AG04450 (cell line): ENCODE results near the gene IRF2BPL. TPM values are rescaled to one million over a fixed set of nuclear protein-coding genes. Genes with fewer than 3 reads are reported as not detected.

Experiments
- CTCF ChIA-PET: fragments of 300-600, 350-600 bp; formaldehyde crosslinking; extraction: SDS; loops from one replicate; lab custom pipeline; 2022; ENCODE audit warnings: antibody characterized with exemption, inconsistent platforms; lab: Charles Lee
- POLR2A ChIA-PET: fragments of 350-600 bp; formaldehyde crosslinking; extraction: SDS; loops from one replicate; lab custom pipeline; 2021; ENCODE audit warnings: antibody characterized with exemption, inconsistent platforms; lab: Yijun Ruan, JAX
- DNase-seq: peaks from one replicate; pipeline ENCODE4 v3.0.0-alpha.2; 2011; ENCODE audit warnings: low read depth, low spot score
- H3K27ac ChIP-seq: one replicate; pipeline ENCODE4 v1.5.1; 2012; ENCODE audit warnings: low read depth, low read length, control low read depth
- H3K27me3 ChIP-seq: one replicate; pipeline ENCODE4 v1.6.0; 2012; ENCODE audit warnings: low read length; ENCODE audit not compliant: control insufficient read depth, insufficient read depth
- H3K4me3 ChIP-seq: 2 replicates; pipeline ENCODE4 v1.5.1; 2011; ENCODE audit warnings: mild to moderate bottlenecking, low read depth, low read length, control low read depth
- H3K9me3 ChIP-seq: 2 replicates; pipeline ENCODE4 v1.5.1; 2012; ENCODE audit warnings: low read length; ENCODE audit not compliant: control insufficient read depth, insufficient read depth
- polyA plus RNA-seq: library from polyadenylated mRNA; depleted of rRNA; stranded (reverse); fragments of >200 nt; gene quantifications from 2 replicates; pipeline ENCODE4 v1.2.3, GENCODE V29; 2011
- TF ChIP-seq, protein P1 (sequence below): IDR thresholded peaks from 2 replicates; pipeline ENCODE4 v1.5.1; 2011; ENCODE audit warnings: low read depth, low read length, control low read depth, inconsistent platforms

IRF2BPL gene
- polyA plus RNA-seq, 1 experiment, result 17.1 TPM

GRCh38 chr14:77052281-77053044, 24.0 kb upstream of the IRF2BPL start:
- Histone ChIP-seq H3K27me3 (no peaks in the 10 kb centered on the region), H3K4me3 (no peak overlapping the region), H3K9me3 (peaks cover 16% of the 10 kb centered on the region), H3K27ac (peak overlapping the region; percentile 21)
- CTCF ChIA-PET, result interaction anchor here (0.6 to 4.6 kb wide), 11 partner anchors 10 to 180 kb away, joined by 3 to 111 read pairs (median 19); partner anchors contain the start of gene IRF2BPL
- TF ChIP-seq, protein P1, sequence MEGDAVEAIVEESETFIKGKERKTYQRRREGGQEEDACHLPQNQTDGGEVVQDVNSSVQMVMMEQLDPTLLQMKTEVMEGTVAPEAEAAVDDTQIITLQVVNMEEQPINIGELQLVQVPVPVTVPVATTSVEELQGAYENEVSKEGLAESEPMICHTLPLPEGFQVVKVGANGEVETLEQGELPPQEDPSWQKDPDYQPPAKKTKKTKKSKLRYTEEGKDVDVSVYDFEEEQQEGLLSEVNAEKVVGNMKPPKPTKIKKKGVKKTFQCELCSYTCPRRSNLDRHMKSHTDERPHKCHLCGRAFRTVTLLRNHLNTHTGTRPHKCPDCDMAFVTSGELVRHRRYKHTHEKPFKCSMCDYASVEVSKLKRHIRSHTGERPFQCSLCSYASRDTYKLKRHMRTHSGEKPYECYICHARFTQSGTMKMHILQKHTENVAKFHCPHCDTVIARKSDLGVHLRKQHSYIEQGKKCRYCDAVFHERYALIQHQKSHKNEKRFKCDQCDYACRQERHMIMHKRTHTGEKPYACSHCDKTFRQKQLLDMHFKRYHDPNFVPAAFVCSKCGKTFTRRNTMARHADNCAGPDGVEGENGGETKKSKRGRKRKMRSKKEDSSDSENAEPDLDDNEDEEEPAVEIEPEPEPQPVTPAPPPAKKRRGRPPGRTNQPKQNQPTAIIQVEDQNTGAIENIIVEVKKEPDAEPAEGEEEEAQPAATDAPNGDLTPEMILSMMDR, result no peak
- POLR2A ChIA-PET, result no interaction called here
- DNase-seq, result no peak

DNA sequence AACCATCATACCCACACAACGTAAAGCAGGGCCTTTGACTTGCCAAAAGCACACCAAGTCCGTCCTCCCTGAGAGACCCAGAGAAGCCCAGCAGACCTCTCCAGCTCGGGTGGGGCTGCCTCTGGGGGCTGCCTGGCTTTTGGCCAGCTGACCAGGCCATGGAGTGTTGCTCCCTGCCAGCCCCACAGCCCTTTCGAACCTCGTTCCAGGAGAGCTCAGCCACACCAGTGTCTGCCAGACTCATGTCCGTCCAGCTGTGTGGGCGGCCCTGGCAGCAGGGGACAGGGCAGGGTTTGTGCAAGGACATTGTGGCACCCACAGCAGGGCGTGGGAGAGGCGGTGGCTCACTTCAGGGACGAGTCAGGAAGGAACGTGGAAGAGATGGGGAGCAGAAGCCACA, 22.6 kb upstream of the IRF2BPL start:
- no peaks in the 10 kb centered on the region for H3K27me3 ChIP-seq
- H3K4me3 ChIP-seq, result no peak overlapping the region
- POLR2A ChIA-PET, result interaction anchor here (0.8 kb wide), 1 partner anchor 131 kb away, joined by 3 read pairs; no protein-coding TSS in a partner anchor
- TF ChIP-seq, protein P1, result no peak
- H3K27ac ChIP-seq, result no peak overlapping the region
- CTCF ChIA-PET, result interaction anchor here (0.6 to 2.2 kb wide), 7 partner anchors 25 to 175 kb away, joined by 3 to 9 read pairs (median 4); no protein-coding TSS in a partner anchor
- DNase-seq, result no peak
- H3K9me3 ChIP-seq, result peaks cover 7% of the 10 kb centered on the region

- Histone ChIP-seq H3K4me3 (no peak overlapping the region), H3K27me3 (no peaks in the 10 kb centered on the region), H3K9me3 (no peaks in the 10 kb centered on the region), H3K27ac (no peak overlapping the region)
- no peak for DNase-seq
- POLR2A ChIA-PET, result no interaction called here
- TF ChIP-seq, protein P1, result no peak
- CTCF ChIA-PET, result interaction anchor here (2.8 to 5.0 kb wide), 2 partner anchors 133 to 171 kb away, joined by 16 to 33 read pairs; no protein-coding TSS in a partner anchor
These were observed 18.2 kb upstream of the IRF2BPL start for GRCh38 chr14:77046721-77047120.

DNA sequence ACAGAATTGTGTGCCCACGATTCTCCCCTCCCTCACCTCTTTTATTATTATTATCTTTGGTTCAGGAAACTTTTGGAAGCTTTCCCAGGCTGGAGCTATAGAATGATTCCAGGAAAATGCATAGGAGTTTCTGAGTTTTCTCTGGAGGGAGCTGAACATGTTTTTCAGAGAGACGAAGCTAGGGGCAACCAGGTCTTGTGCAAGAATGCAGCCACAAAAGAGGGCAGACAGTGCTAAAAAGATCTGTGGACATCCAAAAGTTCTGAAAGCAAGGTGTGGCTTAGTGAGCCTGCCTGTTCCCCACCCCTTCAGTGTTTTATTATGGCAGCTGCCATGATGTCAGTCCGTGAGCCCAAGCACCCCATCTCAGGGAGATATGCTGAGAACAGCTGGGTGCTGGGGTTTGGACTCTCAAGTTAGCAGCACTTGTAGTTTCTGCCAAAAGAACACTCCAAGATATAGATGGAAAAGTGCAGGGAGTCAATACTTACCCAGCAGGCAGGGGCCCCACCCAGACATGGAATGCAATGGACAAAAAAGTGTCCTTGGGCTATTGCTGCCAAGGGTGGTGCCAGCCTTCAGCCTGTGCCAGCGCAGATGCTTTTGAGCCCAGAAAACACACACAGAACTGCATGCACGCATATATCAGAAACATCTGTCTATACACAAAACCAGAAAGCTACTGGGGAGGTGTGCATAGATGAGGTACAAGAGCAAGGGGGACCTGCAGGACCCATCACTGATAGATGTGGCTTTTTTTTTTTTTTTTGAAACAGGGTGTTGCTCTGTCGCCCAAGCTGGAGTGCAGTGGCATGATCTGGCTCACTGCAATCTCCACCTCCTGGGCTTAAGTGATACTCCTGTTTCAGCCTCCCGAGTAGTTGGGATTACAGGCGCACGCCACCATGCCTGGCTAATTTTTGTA, 17.0 kb upstream of the IRF2BPL start:
- no peak for DNase-seq
- CTCF ChIA-PET, result interaction anchor here (1.0 to 5.0 kb wide), 8 partner anchors 8 to 170 kb away, joined by 5 to 33 read pairs (median 8); no protein-coding TSS in a partner anchor
- Histone ChIP-seq H3K9me3 (no peaks in the 10 kb centered on the region), H3K27ac (peak overlapping the region; percentile 62), H3K27me3 (no peaks in the 10 kb centered on the region), H3K4me3 (no peak overlapping the region)
- TF ChIP-seq, protein P1, result no peak
- POLR2A ChIA-PET, result interaction anchor here (0.6 to 7.6 kb wide), 10 partner anchors 10 to 141 kb away, joined by 3 to 146 read pairs (median 10); partner anchors contain the start of genes CIPC and IRF2BPL
